Gastrocnemius medialis (tissue), 4 donors: Measurements from ENCODE around the gene SLAIN2. TPM values are rescaled to one million over a fixed set of nuclear protein-coding genes. Genes with fewer than 3 reads are reported as not detected.

ENCODE experiments used
- ATAC-seq, 2 donors: fragments of 150-250 bp; one replicate each; pipeline ENCODE4 v1.9.1; 2016
- DNase-seq, 2 donors: peaks; one replicate each; pipeline ENCODE4 v3.0.0-alpha.2; 2019
- H3K27ac ChIP-seq, 4 donors: fragments of 200-600 bp; sonication (generic); 1 replicate in 1 of 4; 2 replicates in 3 of 4; pipeline ENCODE4 v1.5.1; 2016 to 2018; ENCODE audit warnings: mild to moderate bottlenecking in 2 of 4, moderate library complexity in 1 of 4
- H3K27me3 ChIP-seq, 3 donors: fragments of 200-600 bp; sonication (generic) in 2 of 3; 1 replicate in 1 of 3; 2 replicates in 2 of 3; pipeline versions ENCODE4 v1.5.1 to v1.6.0; 2016 to 2019; ENCODE audit warnings: mild to moderate bottlenecking in 1 of 3, moderate library complexity in 1 of 3
- H3K36me3 ChIP-seq, 2 donors: fragments of 200-600 bp; sonication (generic) in 1 of 2; one replicate each; pipeline ENCODE4 v1.5.1; 2017 to 2018
- H3K4me1 ChIP-seq, 2 donors: fragments of 200-600 bp; sonication (generic) in 1 of 2; one replicate each; pipeline ENCODE4 v1.5.1; 2016 to 2017; ENCODE audit warnings: mild to moderate bottlenecking in 2 of 2
- H3K4me3 ChIP-seq, 4 donors: fragments of 200-600 bp; sonication (generic) in 3 of 4; 1 replicate in 1 of 4; 2 replicates in 3 of 4; pipeline ENCODE4 v1.5.1; 2016 to 2019; ENCODE audit warnings: mild to moderate bottlenecking in 2 of 4
- H3K9me3 ChIP-seq, 3 donors: fragments of 200-600 bp; sonication (generic) in 2 of 3; 1 replicate in 1 of 3; 2 replicates in 2 of 3; pipeline ENCODE4 v1.5.1; 2016 to 2019
- POLR2A ChIP-seq, 2 donors: fragments of 450-650 bp; IDR thresholded peaks; one replicate each; pipeline ENCODE4 v1.6.1; 2017; ENCODE audit warnings: antibody characterized with exemption in 2 of 2, mild to moderate bottlenecking in 2 of 2, moderate library complexity in 2 of 2
- in situ Hi-C, 4 donors: fragments of 200-750 bp; cut with MboI; loops; one replicate each; pipeline versions ENCODE4 v1.15.0 to v1.8.0; 2017; ENCODE audit warnings: low sequenced_read_pairs in 4 of 4
- intact Hi-C: fragments of 100-400 bp; cut with DNase I; formaldehyde crosslinking; loops from one replicate; pipeline ENCODE4 v1.15.1; 2023; ENCODE audit warnings: low total_unique reads
- total RNA-seq, 4 donors: library from RNA; depleted of rRNA; stranded (reverse); fragments of >200 nt; gene quantifications; one replicate each; pipeline versions ENCODE4 v1.1.0 to v1.2.3, GENCODE V29; 2016
- TF ChIP-seq, protein P1 (sequence below), 5 experiments: fragments of 450-650 bp in 3 of 5; fragments of 200-600 bp in 2 of 5; sonication (generic) in 2 of 5; IDR thresholded peaks in 4 of 5; conservative IDR thresholded peaks in 1 of 5; 1 replicate in 4 of 5; 2 replicates in 1 of 5; pipeline ENCODE4 v1.5.1; 2016 to 2019; ENCODE audit warnings: antibody characterized with exemption in 5 of 5, mild to moderate bottlenecking in 3 of 5, moderate library complexity in 3 of 5

SLAIN2 gene
- total RNA-seq, 4 donors from 2014 or later: 64.3 to 211 (median 138) TPM

DNA sequence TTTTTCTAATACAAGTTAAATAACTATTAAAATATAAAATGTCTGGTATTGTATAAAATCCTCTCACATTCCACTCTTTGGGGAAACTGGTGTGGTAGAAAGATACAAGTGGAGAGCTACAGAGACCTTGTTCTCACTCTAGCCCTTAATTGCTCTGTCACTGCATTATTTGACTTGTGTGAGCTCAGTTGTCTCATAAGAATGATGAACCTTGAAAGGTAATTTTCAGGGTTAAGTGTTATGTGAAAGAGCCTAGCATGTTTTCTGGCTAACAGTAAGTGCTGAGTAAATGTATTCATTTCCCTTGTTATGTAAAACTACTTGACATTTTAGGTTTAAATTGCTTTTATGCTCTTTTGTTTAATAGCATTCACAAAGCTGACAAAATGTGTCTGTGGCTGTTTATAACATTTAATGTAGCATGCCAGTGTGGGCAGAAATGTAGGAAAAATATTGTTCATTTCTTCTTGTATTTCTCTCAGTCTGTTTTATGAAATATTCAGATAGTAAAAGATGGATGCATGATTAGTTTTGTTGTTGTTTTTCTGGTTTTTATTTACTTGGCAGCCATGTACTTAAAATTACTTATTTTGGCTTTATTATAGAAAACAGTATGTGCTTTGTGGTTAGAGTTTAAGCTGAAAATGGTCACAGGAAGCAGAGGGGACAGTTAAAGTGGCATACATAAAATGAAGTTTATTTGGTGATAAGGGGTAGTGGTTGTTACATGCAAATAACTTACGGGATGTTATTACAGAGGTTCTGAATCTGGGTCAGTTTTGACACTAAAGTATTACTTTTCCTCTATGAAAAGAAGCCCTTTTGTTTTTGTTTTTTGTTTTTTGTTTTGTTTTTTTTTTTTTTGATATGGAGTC lies 29.2 kb downstream of the SLAIN2 start:
- peaks cover 15 to 21% of the 10 kb centered on the region in 2 donors for H3K4me1 ChIP-seq
- no peak for ATAC-seq
- no peaks in the 10 kb centered on the region for H3K27me3 ChIP-seq
- no peak overlapping the region for H3K4me3 ChIP-seq
- intact Hi-C loops: no loop called here
- no peak overlapping the region for H3K27ac ChIP-seq
- TF ChIP-seq, protein P1, sequence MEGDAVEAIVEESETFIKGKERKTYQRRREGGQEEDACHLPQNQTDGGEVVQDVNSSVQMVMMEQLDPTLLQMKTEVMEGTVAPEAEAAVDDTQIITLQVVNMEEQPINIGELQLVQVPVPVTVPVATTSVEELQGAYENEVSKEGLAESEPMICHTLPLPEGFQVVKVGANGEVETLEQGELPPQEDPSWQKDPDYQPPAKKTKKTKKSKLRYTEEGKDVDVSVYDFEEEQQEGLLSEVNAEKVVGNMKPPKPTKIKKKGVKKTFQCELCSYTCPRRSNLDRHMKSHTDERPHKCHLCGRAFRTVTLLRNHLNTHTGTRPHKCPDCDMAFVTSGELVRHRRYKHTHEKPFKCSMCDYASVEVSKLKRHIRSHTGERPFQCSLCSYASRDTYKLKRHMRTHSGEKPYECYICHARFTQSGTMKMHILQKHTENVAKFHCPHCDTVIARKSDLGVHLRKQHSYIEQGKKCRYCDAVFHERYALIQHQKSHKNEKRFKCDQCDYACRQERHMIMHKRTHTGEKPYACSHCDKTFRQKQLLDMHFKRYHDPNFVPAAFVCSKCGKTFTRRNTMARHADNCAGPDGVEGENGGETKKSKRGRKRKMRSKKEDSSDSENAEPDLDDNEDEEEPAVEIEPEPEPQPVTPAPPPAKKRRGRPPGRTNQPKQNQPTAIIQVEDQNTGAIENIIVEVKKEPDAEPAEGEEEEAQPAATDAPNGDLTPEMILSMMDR (IDR thresholded peaks at IDR 0.05 in 4 of 5, conservative IDR thresholded peaks at IDR 0.05 in 1 of 5): no peak
- no peak for TF ChIP-seq POLR2A (IDR thresholded peaks at IDR 0.05)
- in situ Hi-C loops: no loop called here
- DNase-seq: no peak
- no peaks in the 10 kb centered on the region for H3K9me3 ChIP-seq
- no peaks in the 10 kb centered on the region for H3K36me3 ChIP-seq

DNA sequence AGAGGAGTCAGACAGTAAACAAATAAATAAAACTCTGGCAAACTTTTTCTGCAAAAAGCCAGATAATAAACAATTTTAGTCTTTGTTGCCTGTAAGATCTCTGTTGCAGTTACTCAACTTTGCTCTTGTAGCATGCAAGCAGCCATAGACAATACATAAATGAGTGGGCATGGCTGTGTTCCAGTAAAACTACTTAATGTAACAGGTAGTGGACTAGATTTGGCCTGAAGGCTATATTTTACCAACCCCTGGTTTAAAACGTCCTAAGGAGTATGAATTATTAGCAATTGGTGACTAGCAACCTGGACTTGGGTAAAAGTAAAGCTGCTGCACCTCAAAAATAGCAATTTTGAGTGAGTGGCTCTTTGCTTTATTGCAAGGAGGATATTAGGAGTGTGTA lies 30.9 kb downstream of the SLAIN2 start:
- Histone ChIP-seq H3K4me3 (no peak overlapping the region), H3K4me1 (peaks cover 7 to 16% of the 10 kb centered on the region in 2 donors), H3K27me3 (no peaks in the 10 kb centered on the region), H3K36me3 (no peaks in the 10 kb centered on the region), H3K9me3 (no peaks in the 10 kb centered on the region), H3K27ac (no peak overlapping the region)
- ATAC-seq (no peak), DNase-seq (no peak)
- TF ChIP-seq POLR2A (IDR thresholded peaks at IDR 0.05): no peak
- TF ChIP-seq, protein P1 (IDR thresholded peaks at IDR 0.05 in 4 of 5, conservative IDR thresholded peaks at IDR 0.05 in 1 of 5): no peak
- in situ Hi-C loops (no loop called here), intact Hi-C loops (no loop called here)

DNA sequence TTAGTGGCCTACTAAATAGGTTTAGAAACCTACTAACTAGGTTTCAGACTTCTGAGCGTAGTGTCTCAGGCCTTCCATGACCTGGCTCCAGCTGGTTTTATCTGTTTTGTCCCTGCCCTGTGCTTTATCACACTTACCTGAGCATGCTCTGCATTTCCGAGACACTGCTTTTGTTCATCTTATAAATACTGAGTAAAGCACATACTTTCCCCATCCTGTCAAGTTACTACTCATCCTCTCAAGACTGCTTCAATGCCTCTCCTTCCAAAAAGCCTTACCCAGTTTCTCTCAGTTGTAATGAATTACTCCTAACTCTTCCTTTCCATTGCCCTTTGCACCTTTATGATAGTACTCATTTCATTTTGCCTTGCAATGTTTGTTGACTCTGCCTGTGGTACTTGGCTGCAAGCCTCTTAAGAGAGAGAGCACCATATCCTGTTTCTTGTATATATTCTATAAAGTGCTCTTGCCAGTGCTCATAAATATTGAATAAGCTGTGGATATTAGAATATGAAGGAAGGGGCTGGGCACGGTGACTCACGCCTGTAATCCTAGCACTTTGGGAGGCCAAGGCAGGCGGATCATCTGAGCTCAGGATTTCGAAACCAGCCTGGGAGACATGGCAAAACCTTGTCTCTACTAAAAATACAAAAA lies 34.4 kb downstream of the SLAIN2 start:
- intact Hi-C loops: no loop called here
- H3K4me1 ChIP-seq: peaks cover 16 to 28% of the 10 kb centered on the region in 2 donors
- DNase-seq (peak; percentile 5 to 57), ATAC-seq (peak; percentile 80 to 83)
- H3K27me3 ChIP-seq: no peaks in the 10 kb centered on the region
- in situ Hi-C loops: no loop called here
- no peak overlapping the region for H3K4me3 ChIP-seq
- peaks cover 0 to 4% of the 10 kb centered on the region in 2 donors for H3K36me3 ChIP-seq
- H3K9me3 ChIP-seq: no peaks in the 10 kb centered on the region
- peak overlapping the region; percentile 42 to 71 (median 64) for H3K27ac ChIP-seq
- TF ChIP-seq, protein P1 (IDR thresholded peaks at IDR 0.05 in 4 of 5, conservative IDR thresholded peaks at IDR 0.05 in 1 of 5): no peak
- no peak for TF ChIP-seq POLR2A (IDR thresholded peaks at IDR 0.05)

DNA sequence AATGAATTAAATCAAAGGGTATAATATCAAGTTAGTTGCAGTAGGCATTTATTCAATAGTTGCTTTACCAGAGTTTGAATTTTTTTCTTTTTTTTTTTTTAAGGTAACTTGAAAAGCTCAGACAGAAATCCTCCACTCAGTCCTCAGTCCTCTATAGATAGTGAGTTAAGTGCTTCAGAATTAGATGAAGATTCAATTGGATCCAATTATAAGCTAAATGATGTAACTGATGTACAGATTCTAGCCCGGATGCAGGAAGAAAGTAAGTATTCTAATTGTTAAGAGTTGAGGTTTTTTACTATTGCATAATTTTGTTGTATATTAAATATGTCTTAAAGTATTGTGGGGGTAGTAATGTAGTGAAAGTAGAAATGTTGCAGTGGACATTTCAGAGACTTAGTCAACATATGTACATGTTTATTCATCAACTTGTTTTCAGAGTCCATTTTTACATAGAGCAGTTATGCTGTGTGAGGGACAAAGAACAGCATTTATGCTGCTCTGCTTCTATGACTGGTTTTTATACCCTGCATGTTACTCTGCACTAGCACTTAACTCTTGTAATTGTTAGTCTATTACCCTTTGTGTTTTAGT lies 38.4 kb downstream of the SLAIN2 start:
- intact Hi-C loops: no loop called here
- no peak for DNase-seq
- H3K27me3 ChIP-seq: no peaks in the 10 kb centered on the region
- H3K9me3 ChIP-seq: no peaks in the 10 kb centered on the region
- no peak for TF ChIP-seq POLR2A (IDR thresholded peaks at IDR 0.05)
- in situ Hi-C loops: no loop called here
- no peak overlapping the region for H3K4me3 ChIP-seq
- no peak for ATAC-seq
- no peak overlapping the region for H3K27ac ChIP-seq
- H3K36me3 ChIP-seq: peaks cover 0 to 21% of the 10 kb centered on the region in 2 donors
- H3K4me1 ChIP-seq: peaks cover 24 to 38% of the 10 kb centered on the region in 2 donors
